ENCODE measurements around the gene RREB1.

GRCh38 chr6:7106215-7106751 is 1.5 kb upstream of the RREB1 start:
- TF ChIP-seq CTCF (conservative IDR thresholded peaks at IDR 0.05; ENCODE audit: low read depth, low read length) (no peak), NFE2L2 (IDR thresholded peaks at IDR 0.05; ENCODE audit: low read depth, low read length) (no peak), BHLHE40 (IDR thresholded peaks at IDR 0.05; ENCODE audit: low read depth, low read length) (no peak), POLR2A (IDR thresholded peaks at IDR 0.05; ENCODE audit: low read depth, low read length) (no peak), MXI1 (IDR thresholded peaks at IDR 0.05; ENCODE audit: borderline replicate concordance, low read depth, low read length) (no peak), RAD21 (IDR thresholded peaks at IDR 0.05; ENCODE audit: low read length) (no peak), CEBPB (IDR thresholded peaks at IDR 0.05; ENCODE audit: low read depth, low read length) (no peak), SMC3 (IDR thresholded peaks at IDR 0.05; ENCODE audit: low read depth, low read length) (no peak)
